ENCODE results near the gene LOXL4.

Gene LOXL4

DNA sequence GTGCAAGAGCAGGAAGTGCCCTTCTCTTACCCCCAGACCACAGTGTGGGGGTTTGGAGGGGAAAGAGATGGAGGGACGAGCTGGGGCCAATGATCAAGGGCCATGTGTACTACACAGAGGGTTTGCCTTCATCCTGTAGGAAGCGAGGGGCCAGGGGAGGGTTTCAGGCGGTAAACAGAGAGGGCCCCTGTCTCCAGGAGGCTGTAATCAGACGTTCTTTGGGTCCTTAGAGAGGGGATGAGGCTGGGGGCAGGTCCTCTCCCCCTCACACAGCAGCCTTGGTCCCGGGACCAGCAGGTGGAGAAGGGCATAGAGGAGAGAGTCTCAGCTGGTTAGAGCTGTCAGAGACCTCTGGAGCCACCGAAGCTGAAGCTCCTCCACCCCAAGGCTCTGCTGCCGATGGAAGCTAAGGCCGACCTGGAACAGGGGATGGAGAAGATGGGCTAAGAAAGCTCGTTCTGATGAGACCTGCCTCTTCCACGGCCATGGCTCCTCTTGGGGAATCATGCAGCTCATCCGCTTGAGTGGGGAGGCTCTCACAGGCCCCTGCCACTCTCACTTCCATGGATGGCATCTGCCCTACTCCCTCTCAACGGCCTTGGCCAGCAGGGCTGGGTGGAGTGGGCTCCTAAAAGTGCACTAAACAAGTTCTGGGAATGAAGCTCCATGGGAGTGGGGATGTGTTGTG, 3.5 kb downstream of the LOXL4 start:
- no peak for DNase-seq (ENCODE audit: low spot score)

DNA sequence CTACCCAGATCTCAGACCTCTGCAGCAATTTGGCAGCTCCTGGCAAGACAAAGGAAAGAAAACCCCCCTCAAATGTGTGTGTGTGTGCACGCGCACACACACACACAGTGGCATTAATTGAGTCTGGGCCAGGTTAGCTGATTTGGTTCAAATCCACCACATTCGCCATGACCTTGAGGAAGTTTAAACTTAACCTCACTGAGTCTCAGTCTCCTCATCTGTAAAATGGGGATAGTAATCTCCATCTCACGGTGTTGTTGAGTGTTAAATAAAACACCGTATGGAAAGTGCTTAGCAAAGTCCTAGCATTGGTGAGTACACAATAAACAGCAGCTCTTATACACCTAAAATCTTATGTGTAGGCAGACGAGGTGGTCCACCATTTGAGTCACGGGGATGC, 4.9 kb downstream of the LOXL4 start:
- DNase-seq (ENCODE audit: low spot score): no peak

DNA sequence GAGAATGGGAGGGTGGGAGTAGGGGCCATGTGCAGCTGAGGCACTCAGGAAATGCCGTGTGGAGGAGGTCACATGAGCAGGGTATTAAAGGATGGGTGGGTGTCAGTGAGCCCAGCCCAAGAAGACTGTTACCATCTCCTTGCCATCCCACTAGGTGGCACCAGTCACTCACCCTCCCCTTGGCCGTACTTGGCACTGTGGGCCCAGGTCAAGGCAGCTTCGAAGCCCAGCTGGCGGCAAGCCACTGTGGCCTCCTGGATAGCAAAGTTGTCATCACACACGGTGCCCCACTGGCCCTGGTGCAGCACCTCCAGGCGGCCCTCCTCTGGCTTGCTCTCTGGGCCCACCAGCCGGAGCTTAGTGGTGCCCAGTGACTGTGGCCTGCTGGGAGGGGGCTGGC, 5.4 kb downstream of the LOXL4 start:
- DNase-seq (ENCODE audit: low spot score): no peak

DNA sequence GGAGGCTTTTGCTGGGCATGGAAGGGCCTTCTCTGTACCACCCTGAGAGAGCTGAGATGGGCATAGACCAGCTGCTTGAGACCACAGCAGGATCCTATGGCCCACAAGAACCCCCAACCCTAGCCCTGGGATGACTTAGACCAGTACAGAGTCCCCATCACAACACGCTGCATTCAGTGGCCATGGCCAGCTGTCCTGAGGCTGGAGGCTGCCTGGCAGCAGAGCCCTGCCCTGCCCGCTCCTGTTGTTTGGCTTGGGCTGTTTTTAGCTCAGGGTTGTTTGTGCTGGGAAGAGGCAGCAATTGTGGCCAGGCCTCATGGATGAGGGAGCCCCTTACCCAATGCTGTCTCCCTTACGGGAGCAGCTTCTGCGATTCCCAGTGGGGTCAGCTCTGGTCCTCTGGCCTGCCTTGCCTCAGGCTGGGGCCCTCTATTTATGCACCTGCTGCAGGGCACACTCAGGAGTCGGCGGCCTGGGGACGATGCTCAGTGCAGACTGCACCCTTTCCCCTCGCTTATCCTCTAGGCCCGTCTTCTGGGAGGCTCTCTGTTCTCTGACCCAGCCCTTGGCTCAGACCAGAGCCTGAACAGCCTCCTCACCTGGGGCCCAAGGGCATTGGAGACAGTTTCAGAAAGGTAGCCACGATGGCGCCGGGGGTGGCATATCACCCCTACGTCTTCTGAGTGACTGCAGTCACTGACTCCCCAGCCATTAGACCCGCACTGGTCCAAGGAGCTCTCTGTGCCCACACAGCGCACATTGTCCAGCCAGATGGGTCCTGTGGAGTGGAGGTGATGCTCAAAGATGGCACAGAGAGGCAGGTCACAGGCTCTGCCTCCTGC, 6.3 kb downstream of the LOXL4 start:
- no peak for DNase-seq (ENCODE audit: low spot score)

DNA sequence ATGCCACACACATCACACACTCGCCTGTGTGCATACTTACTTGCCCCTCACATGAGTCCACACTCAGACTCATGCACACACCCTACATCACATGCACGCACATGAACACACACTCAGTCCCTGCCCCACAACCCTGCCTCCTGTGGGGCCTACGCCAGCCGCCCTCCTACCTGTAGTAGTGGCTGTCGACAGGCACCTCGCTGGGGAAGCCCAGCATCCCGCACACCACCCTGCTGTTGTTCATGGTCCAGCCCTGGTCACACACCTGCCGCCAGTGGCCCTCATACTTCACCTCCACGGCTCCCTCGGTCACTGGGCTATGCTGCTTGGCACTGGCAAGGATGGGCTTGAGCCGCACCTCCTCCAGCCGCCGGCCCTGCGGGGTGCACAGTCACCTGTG, 7.2 kb downstream of the LOXL4 start:
- no peak for DNase-seq (ENCODE audit: low spot score)

DNA sequence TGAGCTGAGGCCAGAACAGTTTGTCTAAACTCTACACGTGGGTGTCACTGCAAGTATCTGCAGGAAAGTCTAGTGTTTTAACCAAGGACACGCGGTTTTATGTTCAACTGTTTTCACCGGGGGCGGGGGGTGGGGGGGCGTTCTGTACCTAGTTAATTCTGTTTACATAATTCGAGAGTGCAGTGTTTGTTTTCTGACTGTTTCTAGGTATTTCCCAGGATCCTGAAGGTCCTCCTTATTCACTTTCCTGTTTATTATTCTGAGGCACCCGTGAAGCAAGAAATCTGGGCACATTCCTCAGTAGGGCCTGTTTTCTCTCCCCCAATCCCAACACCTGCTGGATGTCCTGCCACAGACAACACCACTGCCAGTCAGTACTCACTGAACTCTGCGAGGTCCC, 7.6 kb downstream of the LOXL4 start:
- DNase-seq (ENCODE audit: low spot score): no peak

DNA sequence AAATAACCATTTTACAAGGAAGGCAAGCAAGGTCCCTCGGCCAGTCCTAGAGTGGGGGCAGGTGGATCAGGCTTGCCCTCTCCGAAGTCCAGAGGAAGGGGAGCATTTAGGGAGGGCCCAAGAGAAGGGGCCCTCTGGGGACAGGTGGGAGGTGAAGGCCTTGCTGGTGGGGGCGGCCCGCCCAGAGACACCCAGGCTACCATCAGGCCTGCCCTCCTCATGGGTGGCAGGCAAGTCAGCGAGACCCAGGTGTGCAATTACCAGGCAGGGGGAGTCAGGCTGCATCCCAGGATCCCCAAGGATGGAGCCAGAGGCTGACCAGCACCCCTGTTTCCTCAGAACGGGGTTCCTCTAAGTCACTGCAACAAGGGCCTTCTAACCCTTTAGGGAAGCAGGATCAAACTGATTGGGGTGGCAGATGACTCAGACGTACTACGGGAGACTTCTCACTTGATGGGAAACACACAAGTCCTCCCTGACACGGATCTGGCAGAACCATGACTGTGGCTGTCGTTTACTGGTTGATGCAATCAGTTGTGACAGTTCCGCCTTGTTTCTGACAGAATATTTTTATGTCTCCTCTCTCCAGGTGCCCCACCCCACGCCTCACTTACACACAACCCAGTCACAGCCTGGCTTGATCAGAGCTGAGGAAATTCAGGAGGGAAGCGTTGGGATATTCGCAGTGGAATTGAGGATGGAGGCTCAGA, 8.2 kb downstream of the LOXL4 start:
- peak; percentile 46 for DNase-seq (ENCODE audit: low spot score)

DNA sequence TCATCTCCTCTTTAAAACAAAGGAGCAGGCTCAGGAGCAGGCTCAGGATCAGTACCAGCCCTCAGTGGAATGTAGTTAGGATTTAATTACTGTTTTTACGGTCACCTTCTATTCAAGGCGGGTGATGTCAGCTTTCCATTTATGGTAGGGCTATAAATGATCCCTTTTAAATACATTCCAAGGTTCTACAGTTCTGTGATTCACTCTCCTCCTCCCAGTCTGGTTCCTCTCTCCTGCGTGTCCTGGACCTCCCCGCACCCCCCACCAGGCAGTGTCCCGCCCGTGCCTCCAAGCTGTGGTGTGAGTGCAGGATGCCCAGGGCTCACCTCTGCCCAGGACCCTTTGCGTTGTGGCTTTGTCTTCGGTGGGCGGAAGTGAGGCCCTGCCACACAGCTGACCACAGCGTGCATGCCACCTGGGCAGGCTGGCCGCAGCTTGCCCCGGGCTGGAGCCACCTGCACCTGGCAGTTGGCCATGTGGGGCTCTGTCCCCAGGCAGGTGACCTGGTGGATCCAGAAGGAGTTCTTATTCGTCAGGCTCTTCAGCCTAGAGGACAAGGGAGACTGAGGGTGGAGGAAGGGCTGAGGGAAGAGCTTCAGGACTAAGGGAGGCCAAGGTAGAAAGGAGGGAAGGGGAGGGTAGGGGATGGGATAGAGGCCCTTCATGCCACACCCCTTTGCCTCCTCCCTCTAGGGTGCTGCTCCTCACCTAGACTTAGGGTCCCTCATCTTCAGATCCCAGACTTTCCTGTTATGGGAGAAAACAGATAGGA, 9.1 kb downstream of the LOXL4 start:
- no peak for DNase-seq (ENCODE audit: low spot score)

DNA sequence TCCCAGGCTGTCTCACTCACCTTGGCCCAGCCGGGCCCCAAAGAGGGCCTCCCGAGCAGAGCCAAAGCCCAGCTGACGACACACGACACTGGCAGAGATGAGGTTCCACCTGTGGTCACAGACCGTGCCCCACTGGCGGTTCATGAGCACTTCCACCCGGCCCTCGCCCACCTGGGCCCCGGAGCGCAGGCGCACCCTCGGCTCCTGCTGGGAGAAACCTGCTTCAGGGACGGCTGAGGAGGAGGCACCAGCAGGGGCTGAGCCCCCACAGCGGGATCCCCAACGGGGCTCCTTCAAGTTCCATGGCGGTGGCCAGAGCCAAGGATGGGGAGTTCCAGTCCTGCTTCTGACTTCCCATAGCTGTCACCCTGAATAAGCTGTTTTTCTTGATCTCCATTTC, 10.0 kb downstream of the LOXL4 start:
- DNase-seq (ENCODE audit: low spot score): no peak

DNA sequence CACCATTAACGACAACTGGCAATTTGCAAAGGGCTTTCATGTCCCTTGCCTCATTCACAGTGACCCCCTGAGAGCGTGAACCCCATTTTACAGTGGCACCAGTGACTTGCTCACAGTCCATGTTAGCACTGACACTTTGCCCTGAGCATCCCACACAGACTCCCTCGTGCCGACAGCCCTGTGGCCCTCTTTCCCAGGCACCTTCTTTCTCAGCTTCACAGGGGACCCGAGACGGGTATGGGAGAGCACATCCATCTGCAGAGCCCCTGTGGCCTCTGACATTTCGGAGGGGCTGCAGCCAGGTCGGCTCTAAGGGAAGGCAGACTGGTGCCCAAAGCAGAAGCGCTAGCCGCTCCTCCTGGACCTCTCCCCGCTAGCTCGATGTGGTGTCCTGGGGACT, 10.8 kb downstream of the LOXL4 start:
- DNase-seq (ENCODE audit: low spot score): no peak

DNA sequence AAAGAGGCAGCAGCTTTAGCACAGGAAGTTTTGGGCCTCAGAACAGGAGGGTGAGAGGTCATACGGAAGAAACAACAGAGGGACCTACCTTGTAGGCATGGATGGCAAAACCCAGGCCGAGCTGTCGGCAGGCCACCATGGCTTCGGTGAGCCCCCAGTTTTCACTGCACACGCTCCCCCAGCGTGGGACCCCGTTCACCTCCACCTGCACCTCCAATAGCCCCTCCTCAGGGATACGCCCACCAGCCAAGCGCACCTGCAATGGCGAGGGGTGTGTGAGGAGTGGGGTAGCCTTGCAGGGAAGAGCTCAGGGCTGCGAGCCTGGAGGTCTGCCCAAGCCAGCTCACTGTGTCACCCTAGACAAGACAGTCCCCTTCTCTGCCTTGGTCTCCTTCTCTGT, 11.3 kb downstream of the LOXL4 start:
- DNase-seq (ENCODE audit: low spot score): no peak

DNA sequence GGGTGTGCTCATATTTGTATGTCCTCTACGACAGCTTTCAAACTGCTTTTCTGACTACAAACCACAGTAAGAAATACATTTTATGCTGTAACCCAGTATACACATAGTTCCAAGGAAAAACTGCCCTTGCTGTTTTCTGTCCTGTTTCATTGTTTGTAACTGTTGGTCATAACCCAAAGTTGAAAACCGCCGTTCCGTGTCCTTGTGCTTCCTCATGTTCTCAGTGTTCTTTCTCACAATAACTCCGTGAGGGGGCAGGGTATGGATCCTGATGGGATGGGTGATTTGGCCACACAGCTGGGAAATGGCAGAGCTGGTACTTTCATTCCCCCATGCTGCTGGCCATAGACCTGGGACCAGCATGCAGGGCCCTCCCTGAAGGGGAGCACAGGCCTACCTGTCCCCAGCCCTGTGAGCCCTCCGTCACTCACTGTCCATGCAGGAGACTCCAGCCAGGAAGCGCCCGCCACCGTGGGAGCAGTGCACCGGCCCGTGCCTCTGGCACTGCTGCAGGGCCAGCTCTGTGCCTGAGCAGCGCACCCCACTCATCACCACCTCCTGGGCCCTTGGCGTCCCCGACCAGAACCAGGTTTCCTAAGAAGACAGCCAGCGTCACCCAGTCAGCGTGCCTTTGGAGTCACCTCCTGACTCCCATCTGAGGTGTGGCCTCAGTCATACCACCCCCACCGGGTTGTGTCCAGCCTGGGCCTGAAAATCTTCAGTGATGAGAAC, 12.7 kb downstream of the LOXL4 start:
- DNase-seq (ENCODE audit: low spot score): no peak

DNA sequence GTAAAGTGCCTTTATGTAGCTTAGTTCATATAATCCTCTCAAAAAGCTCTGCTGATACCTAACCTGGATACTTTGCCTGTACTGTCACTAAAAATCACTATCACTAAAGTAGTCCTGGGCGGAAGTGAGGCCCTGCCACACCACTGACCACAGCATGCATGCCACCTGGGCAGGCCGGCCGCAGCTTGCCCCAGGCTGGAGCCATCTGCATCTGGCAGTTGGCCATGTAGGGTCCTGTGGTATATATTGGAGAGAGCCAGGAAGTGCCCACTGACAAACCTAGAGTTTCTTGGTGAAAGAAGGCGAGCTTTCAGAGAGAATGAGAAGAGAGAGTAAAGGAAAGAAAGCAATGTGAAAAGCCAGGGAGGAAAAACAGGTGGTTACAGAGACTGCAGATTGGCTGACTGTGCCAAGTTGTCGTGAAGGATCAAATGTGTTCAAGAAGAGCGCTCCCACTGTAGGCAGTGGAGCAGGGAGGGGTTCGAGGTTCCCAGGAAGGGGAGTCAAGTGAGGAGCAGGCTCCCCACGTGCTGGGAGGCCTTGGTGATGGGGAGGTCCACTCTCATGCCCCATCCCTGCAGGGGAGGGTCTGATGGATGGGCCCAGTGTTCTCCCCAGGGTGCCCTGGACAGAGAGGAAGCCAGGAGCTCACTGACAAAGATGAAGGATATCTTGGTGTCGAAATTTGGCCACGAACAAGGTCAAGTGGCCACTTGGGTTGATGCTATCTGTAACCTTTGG, 13.6 kb downstream of the LOXL4 start:
- DNase-seq (ENCODE audit: low spot score): no peak

DNA sequence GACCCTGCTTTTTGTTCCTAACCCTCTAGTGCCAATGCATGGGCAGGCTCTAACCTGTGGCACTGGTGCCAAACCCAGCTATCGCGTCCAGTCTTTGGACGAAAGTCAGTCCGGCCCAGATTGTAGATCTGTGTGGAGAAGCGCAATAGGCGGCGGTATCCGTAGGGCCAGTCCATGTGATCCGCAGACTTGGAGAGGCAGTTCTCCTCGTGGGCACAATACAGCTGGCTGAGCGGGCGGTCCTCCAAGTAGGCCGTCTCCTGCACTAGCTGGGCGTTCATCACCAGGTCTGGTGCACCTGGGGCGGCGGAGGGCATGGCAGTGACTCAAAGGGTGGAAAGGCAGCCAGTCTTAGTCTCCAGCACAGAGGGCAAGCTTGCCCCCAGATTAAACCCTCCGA, 14.5 kb downstream of the LOXL4 start:
- DNase-seq (ENCODE audit: low spot score): no peak

DNA sequence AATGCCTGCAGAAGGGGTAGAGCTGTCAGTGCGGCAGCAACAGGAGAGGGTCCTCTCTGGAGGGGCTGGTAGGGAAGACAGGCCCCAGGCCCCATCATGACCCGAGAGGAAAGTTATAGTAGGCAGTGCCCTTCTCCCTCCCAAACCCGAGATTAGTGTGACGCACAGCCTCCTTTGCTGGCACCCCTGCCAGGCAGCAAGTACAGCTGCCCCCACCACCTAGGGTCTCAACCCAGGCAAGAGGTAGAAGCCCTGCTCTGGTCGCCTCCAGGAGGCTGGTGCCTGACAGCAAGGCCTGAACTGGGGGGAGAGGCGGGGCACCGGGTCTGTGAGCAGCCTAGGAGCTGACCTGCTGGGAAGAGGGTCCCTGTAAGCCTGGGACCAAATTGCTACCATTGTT, 15.5 kb downstream of the LOXL4 start:
- DNase-seq (ENCODE audit: low spot score): no peak

DNA sequence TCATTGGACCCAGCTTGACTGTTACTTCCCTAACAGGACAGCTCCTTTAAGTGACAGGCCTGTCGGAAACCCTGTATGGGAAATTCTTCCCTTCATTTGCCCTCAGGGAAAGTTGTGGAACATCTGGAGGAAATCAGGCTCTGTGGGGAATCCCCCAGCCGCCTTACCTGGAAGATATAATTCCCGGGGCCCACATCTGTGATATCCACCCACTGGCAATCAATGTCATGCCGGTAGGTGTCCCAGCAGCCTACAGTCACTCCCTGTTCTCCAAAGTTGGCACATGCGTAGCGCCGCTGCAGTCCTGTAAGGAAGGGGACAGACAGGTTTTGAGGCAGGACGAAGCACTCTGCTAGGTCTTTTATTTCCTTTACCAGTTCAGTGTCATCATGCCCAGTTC, 16.6 kb downstream of the LOXL4 start:
- DNase-seq (ENCODE audit: low spot score): no peak

DNA sequence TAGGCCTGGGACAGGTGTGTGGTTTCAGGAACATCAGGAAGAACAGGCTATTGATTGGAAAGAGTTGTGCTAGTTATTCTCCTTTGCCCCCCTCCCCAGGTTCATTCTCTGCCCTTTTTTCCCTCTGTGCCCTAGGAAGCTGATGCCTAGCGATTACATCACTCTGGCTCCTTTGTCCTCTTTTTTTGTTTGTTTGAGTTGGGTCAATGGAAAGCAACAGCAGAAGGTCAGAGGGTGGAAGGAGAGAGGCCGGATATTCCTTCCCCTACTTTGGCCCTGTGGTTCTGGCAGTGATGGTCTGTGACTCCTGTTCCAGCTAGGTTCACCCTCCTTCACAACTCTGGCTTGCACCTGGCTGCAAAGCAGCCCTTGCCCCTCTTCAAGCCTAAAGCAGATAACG, 18.9 kb downstream of the LOXL4 start:
- DNase-seq (ENCODE audit: low spot score): no peak

DNA sequence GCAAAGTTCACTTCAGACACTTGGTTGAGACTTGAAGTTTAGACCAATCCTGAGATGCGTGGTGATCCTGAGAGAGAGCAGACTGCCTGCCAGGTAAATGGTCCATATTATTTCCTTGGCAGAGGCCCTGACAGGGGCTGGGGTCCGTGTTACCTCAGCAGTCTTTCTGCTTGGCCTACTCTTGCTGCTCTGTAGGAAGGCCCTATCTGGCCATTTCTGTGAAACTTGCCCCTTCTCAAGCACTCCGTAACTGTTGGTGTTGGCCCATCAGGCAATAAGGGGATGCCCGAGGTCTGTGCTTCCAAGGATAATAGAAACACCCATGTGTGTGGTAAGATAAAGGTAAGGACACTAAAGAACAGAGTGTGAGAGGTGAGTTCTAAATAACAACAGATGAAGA, 20.0 kb downstream of the LOXL4 start:
- DNase-seq (ENCODE audit: low spot score): no peak

DNA sequence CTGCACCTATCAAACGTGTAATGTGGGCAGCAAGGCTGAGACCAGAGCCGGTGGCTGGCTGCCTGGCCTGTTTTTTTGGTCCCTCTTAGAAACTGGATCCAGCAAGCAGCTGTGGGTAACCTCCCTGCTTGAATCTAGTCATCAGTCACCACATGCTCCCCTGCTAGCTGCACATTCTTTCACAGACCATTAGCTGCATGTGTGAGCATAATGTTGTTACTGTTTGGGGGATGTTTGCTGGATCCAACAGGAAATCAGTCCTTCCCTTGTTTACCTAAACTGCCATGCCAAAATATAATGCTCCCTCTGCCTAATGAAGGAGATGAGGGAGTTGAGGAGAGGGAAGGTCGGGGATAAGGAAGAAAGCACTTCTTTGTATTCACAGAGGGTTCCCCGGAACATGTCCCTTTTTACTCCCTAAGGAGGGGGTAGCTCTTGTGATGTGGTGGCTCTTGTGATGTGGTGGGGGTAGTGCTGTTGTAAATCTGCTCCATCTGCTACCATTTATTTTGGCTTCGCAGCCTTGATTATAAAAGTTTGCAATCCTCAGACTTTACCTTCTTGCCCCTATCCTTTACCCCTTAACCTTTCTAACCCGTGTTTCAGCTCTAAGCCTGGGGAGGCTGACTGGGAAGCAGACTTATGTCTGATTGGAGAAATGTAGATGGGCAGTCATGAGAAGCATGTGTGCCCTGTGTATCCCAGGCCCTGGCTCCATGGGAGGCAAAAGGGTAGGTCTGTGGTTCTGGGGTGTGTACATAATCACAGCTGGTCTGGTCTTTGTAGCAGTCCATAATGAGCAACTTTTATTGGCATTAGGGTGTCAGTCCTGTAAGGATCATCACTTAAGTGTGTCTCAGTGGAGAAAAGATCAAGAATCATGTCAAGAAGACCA, 20.8 kb downstream of the LOXL4 start:
- no peak for DNase-seq (ENCODE audit: low spot score)

Measured in SK-N-DZ (cell line).